Spleen (tissue), 13 donors: Measurements from ENCODE around the gene POLR3E. TPM values are rescaled to one million over a fixed set of nuclear protein-coding genes. Genes with fewer than 3 reads are reported as not detected.

Experiments used
- DNase-seq: peaks from one replicate; pipeline ENCODE4 v3.0.0-alpha.2; 2020
- H3K27ac ChIP-seq, 8 donors: fragments of 200-600 bp; sonication (generic) in 7 of 8; 1 replicate in 4 of 8; 2 replicates in 4 of 8; pipeline versions ENCODE4 v1.5.0 to v1.8.0; 2016 to 2021; ENCODE audit warnings: inconsistent platforms in 4 of 8, mild to moderate bottlenecking in 4 of 8, moderate library complexity in 1 of 8
- H3K27me3 ChIP-seq, 7 donors: fragments of 200-600 bp; sonication (generic) in 6 of 7; replicated peaks in 1 of 7; 1 replicate in 4 of 7; 2 replicates in 3 of 7; pipeline versions ENCODE4 v1.5.0 to v1.8.0; 2016 to 2021; ENCODE audit warnings: inconsistent platforms in 3 of 7, mild to moderate bottlenecking in 1 of 7
- H3K36me3 ChIP-seq, 6 donors: fragments of 200-600 bp; sonication (generic) in 5 of 6; 1 replicate in 4 of 6; 2 replicates in 2 of 6; pipeline versions ENCODE4 v1.5.0 to v1.8.0; 2016 to 2021; ENCODE audit warnings: inconsistent platforms in 2 of 6
- H3K4me1 ChIP-seq, 6 donors: fragments of 200-600 bp; sonication (generic) in 5 of 6; 1 replicate in 3 of 6; 2 replicates in 3 of 6; pipeline versions ENCODE4 v1.5.0 to v1.8.0; 2016 to 2021; ENCODE audit warnings: inconsistent platforms in 3 of 6
- H3K4me3 ChIP-seq, 8 donors: fragments of 200-600 bp; sonication (generic) in 7 of 8; 1 replicate in 4 of 8; 2 replicates in 4 of 8; pipeline versions ENCODE4 v1.5.0 to v1.8.0; 2016 to 2021; ENCODE audit warnings: inconsistent platforms in 4 of 8, mild to moderate bottlenecking in 4 of 8, moderate library complexity in 2 of 8
- H3K9me3 ChIP-seq, 8 donors: fragments of 200-600 bp; sonication (generic) in 7 of 8; 1 replicate in 4 of 8; 2 replicates in 4 of 8; pipeline versions ENCODE4 v1.5.0 to v1.8.0; 2016 to 2021; ENCODE audit warnings: inconsistent platforms in 4 of 8
- CTCF ChIP-seq, 11 experiments: fragments of 200-600 bp in 7 of 11; fragments of 450-650 bp in 4 of 11; sonication (generic) in 4 of 11; IDR thresholded peaks in 8 of 11; conservative IDR thresholded peaks in 3 of 11; 1 replicate in 7 of 11; 2 replicates in 4 of 11; pipeline versions ENCODE4 v1.4.0 to v1.8.0; 2016 to 2021; ENCODE audit warnings: antibody characterized with exemption in 11 of 11, inconsistent platforms in 4 of 11, mild to moderate bottlenecking in 1 of 11
- POLR2A ChIP-seq, 3 donors: fragments of 450-650 bp; IDR thresholded peaks; one replicate each; pipeline ENCODE4 v1.5.1; 2017; ENCODE audit warnings: antibody characterized with exemption in 3 of 3, mild to moderate bottlenecking in 1 of 3
- POLR2AphosphoS5 ChIP-seq, 3 donors: sonication (generic); formaldehyde crosslinking; IDR thresholded peaks; one replicate each; pipeline ENCODE4 v1.5.1; 2017; ENCODE audit warnings: antibody characterized with exemption in 3 of 3
- WGBS, 5 donors: extraction: QIAGEN DNeasy Blood & Tissue Kit in 3 of 5; methylation state at CpG; one replicate each; pipeline versions ENCODE4 v1.1.5 to v1.1.7; 2013 to 2018; 5-methylcytosine and 5-hydroxymethylcytosine counted together
- intact Hi-C: fragments of 100-400 bp; cut with DNase I; formaldehyde crosslinking; loops from one replicate; pipeline ENCODE4 v1.15.0; 2023; ENCODE audit warnings: low total_unique reads
- long read RNA-seq, 2 donors: transcript quantifications; one replicate each; lab custom pipeline, GENCODE V29; 2026
- polyA plus RNA-seq, 3 donors: library from polyadenylated mRNA; stranded (reverse); fragments of 200-250 nt; gene quantifications; one replicate each; pipeline ENCODE4 v1.2.1, GENCODE V29; 2013
- total RNA-seq, 7 donors: library from RNA; depleted of rRNA in 3 of 7; stranded (reverse); fragments of >200 nt in 3 of 7; fragmentation: NEBNext Ultra II Directional in 4 of 7; extraction: Animal tissue kit (Norgen Biotek cat#: 25700) in 4 of 7; gene quantifications; one replicate each; pipeline versions ENCODE4 v1.1.0 to v1.2.1, GENCODE V29; 2016 to 2021
- donor health status: healthy with polysubstance abuse.
- donor health status: DM: no; HTN: no; CAD: no; lungs with moderate emphysema.
- donor health status: DM: no; HTN: no; CAD: no.
- donor health status: Bipolar disorder and iron deficiency.
- donor health status: healthy.
- donor health status: DM: no; HTN: no; CAD: no.
- donor health status: DM: yes; HTN: yes; CAD: no.

POLR3E gene
- 10 to 100 TPM; 40.4 to 58.0 (median 52.2) TPM for total RNA-seq
- 10 to 100 TPM; 17.3 to 19.3 (median 18.8) TPM for polyA plus RNA-seq
- long read RNA-seq, donor 1, transcript POLR3E-213 (2 exons, 1,549 nt): major isoform, 7 of 8 reads
- long read RNA-seq, donor 1, partial matches to known transcripts: 0 of 8 reads
- long read RNA-seq, donor 1, other reads (novel, unspliced or antisense): 0 of 8 reads
- long read RNA-seq, donor 2, partial matches to known transcripts: 0 of 3 reads
- long read RNA-seq, donor 2, other reads (novel, unspliced or antisense): 0 of 3 reads

DNA sequence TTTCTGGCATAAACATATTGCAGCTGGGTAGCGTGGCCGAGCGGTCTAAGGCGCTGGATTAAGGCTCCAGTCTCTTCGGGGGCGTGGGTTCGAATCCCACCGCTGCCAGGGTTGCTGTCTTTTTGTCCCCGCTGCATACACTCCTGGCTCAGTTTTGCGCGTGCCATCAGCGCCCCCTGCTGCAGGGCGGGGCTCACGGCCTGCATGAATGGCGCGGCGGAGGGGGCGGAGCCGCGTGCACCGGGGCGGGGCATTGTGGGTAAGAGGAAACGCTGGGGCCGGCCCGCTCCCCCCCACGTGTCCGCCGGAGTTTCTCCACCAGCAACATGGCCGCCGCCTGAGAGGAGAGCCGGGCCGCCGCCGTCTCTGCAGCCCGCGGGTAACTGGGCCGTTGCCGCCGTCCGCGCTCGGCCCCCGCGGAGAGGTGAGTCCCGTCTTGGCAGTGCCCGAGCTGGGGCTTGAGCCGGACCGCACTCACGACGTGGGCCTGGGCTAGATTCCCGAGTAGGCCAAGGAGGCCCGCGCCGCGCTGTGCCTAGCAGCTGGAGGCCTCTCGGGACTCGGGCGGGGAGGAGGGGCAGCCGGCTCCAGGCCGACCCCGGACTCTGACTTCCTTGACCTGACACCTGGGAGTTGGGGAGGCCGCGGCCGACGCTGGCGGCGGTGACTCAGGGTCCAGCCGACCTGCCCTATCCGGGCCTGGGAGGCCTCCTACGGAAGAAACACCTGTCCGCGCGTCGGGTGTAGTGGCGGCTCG lies at the start of gene POLR3E:
POLR3E (plus strand) TSS at position 296 of the 757 bp plus-strand sequence. CDS start 5,560 bp downstream, outside the sequence.
- peak; percentile 100 for DNase-seq
- intact Hi-C loops: loop anchor here (5.0 kb wide), 1 partner anchor 90 kb away; the partner anchor contains the start of gene EEF2K
- no peaks in the 10 kb centered on the region for H3K27me3 ChIP-seq
- TF ChIP-seq POLR2A (IDR thresholded peaks at IDR 0.05) (peak in 1 of 3 donors; percentile 44), POLR2AphosphoS5 (IDR thresholded peaks at IDR 0.05) (peak; percentile 79 to 91 (median 87)), CTCF (IDR thresholded peaks at IDR 0.05 in 8 of 11, conservative IDR thresholded peaks at IDR 0.05 in 3 of 11) (peak; percentile 97 to 100 (median 99))
- H3K4me1 ChIP-seq: peaks cover 12 to 54% (median 40%) of the 10 kb centered on the region in 6 donors
- H3K4me3 ChIP-seq: peak within 1 kb of the TSS; percentile 68 to 98 (median 93)
- WGBS, 5 donors: 0 to 1% (median 0%) methylated on average over 50 to 76 of the region's 76 CpGs
- peak within 1 kb of the TSS; percentile 78 to 93 (median 90) for H3K27ac ChIP-seq
- peaks cover 0 to 13% (median 4%) of the 10 kb centered on the region in 6 donors for H3K36me3 ChIP-seq
- H3K9me3 ChIP-seq: no peaks in the 10 kb centered on the region

DNA sequence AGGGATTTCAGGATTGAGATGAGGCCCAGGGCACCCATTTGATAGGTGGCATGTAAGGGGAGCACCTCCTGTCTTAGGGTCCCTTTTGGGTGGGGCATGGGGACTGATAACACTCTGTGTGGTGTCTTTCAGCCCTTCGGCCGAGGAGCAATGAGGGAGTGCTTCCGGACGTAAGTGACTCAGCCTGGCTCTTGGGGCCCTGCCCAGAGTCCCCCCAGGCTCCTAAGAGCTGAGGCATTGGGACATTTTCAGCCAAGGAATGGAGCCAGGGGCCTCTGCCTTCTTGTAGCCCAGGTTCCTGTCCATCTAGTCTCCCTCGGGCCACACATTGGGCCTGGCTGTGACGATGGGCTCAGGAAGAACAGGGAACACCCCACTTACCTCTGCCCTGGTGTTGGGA lies 46.7 kb upstream of the POLR3E start:
- Histone ChIP-seq H3K27ac (no peak overlapping the region), H3K4me1 (no peaks in the 10 kb centered on the region), H3K36me3 (peaks cover 0 to 100% (median 59%) of the 10 kb centered on the region in 6 donors), H3K9me3 (peaks cover 0 to 9% (median 6%) of the 10 kb centered on the region in 8 donors), H3K27me3 (no peaks in the 10 kb centered on the region), H3K4me3 (no peak overlapping the region)
- TF ChIP-seq POLR2A (IDR thresholded peaks at IDR 0.05) (no peak), CTCF (IDR thresholded peaks at IDR 0.05 in 8 of 11, conservative IDR thresholded peaks at IDR 0.05 in 3 of 11) (no peak), POLR2AphosphoS5 (IDR thresholded peaks at IDR 0.05) (no peak)
- no peak for DNase-seq
- intact Hi-C loops: no loop called here
- WGBS, 5 donors: 71 to 95% (median 87%) methylated on average over 2 to 6 of the region's 6 CpGs; no CpG with 5 or more reads in 1 of the 5 donors

DNA sequence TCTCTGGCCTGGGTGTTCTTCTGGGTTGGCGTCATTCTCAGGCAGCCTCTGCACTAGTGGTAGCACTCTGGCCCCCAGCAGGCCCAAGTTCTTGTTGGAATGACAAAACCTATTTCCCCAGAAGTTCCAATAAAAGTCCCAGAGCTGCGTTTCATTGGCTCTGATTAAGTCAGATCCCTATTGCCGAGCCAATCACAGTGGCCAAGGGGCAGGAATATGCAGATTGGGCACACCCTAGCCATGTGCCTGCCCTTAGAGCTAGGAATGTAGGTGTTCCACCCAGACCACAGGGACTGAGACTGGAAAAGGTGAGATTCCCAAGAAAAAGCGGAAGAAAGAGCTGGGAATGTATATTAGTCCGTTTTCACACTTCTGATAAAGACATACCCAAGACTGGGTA lies 44.9 kb upstream of the POLR3E start:
- Histone ChIP-seq H3K27me3 (no peaks in the 10 kb centered on the region), H3K36me3 (peaks cover 0 to 100% (median 70%) of the 10 kb centered on the region in 6 donors), H3K27ac (no peak overlapping the region), H3K4me3 (no peak overlapping the region), H3K4me1 (no peaks in the 10 kb centered on the region), H3K9me3 (peaks cover 0 to 10% (median 7%) of the 10 kb centered on the region in 8 donors)
- WGBS, 5 donors: 73 to 98% (median 87%) methylated on average over 5 of the region's 5 CpGs
- TF ChIP-seq POLR2A (IDR thresholded peaks at IDR 0.05): no peak
- no peak for TF ChIP-seq POLR2AphosphoS5 (IDR thresholded peaks at IDR 0.05)
- TF ChIP-seq CTCF (IDR thresholded peaks at IDR 0.05 in 8 of 11, conservative IDR thresholded peaks at IDR 0.05 in 3 of 11): no peak
- DNase-seq: no peak
- intact Hi-C loops: no loop called here

DNA sequence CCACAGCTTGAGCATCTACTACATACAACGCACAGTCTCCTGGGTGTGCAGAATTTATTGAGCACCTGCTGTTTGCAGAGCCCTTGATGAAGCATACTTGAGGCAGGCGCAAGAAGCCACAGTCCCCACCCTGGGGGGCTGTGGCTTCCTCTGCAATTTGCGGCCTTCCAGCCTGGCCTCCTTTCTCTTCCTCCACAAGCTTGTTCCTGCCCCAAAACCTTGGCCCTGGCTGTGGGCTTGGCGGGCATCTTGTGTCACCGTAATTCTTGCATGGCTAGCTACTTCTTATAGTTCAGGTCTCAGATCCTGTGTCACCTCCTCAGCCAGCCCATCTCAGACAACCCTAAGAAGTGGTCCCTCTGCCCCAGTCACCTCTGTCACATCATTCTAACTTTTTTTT lies 43.9 kb upstream of the POLR3E start:
- Histone ChIP-seq H3K9me3 (peaks cover 0 to 10% (median 7%) of the 10 kb centered on the region in 8 donors), H3K27me3 (no peaks in the 10 kb centered on the region), H3K4me1 (no peaks in the 10 kb centered on the region), H3K27ac (no peak overlapping the region), H3K36me3 (peaks cover 0 to 100% (median 76%) of the 10 kb centered on the region in 6 donors), H3K4me3 (no peak overlapping the region)
- intact Hi-C loops: no loop called here
- no peak for DNase-seq
- WGBS, 5 donors: 85 to 94% (median 89%) methylated on average over 5 of the region's 5 CpGs
- TF ChIP-seq POLR2A (IDR thresholded peaks at IDR 0.05): no peak
- TF ChIP-seq POLR2AphosphoS5 (IDR thresholded peaks at IDR 0.05): no peak
- TF ChIP-seq CTCF (IDR thresholded peaks at IDR 0.05 in 8 of 11, conservative IDR thresholded peaks at IDR 0.05 in 3 of 11): no peak
